Renal cortical epithelial cell (primary cell): ENCODE results near the gene CLCN5. TPM values are rescaled to one million over a fixed set of nuclear protein-coding genes. Genes with fewer than 3 reads are reported as not detected.
A peak's percentile ranks its signal among the peaks of the same experiment; 100 is the strongest.

Experiments
- DNase-seq: peaks from one replicate; pipeline ENCODE4 v3.0.0-alpha.2; 2011; ENCODE audit warnings: low read depth
- total RNA-seq: library from RNA; depleted of rRNA; stranded (reverse); fragments of >200 nt; gene quantifications from 2 replicates; pipeline ENCODE4 v1.2.3, GENCODE V29; 2014

CLCN5 gene
- total RNA-seq, 1 donor from 2014 or later: 13.7 TPM

GRCh38 chrX:50081282-50081889 is 159.0 kb downstream of the CLCN5 start:
- DNase-seq: peak; percentile 57

- DNase-seq: no peak
These were observed 160.3 kb downstream of the CLCN5 start for GRCh38 chrX:50082741-50083140.

DNA sequence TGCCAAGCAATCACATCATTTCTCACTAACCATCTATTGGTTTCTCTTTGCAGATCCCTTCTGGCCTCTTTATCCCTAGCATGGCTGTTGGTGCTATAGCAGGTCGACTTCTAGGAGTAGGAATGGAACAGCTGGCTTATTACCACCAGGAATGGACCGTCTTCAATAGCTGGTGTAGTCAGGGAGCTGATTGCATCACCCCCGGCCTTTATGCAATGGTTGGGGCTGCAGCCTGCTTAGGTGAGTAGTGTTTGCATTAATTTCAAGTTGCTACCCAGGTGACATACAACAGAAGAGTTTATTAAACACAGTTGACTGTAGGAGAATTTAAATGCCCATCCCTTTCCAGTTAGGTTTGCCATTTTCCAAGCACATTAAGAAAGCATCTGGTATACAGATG is 166.2 kb downstream of the CLCN5 start:
- DNase-seq: no peak

GRCh38 chrX:50093625-50094024 is 171.2 kb downstream of the CLCN5 start:
- peak; percentile 76 for DNase-seq

- DNase-seq: no peak
These were observed 174.7 kb downstream of the CLCN5 start for GRCh38 chrX:50097071-50097470.

- DNase-seq: no peak
These were observed 175.8 kb downstream of the CLCN5 start for GRCh38 chrX:50098241-50098640.

GRCh38 chrX:50098749-50099148 is 176.4 kb downstream of the CLCN5 start:
- no peak for DNase-seq

GRCh38 chrX:50099331-50099730 is 176.9 kb downstream of the CLCN5 start:
- no peak for DNase-seq

- DNase-seq: no peak
These were observed 177.8 kb downstream of the CLCN5 start for GRCh38 chrX:50100188-50100587.

DNA sequence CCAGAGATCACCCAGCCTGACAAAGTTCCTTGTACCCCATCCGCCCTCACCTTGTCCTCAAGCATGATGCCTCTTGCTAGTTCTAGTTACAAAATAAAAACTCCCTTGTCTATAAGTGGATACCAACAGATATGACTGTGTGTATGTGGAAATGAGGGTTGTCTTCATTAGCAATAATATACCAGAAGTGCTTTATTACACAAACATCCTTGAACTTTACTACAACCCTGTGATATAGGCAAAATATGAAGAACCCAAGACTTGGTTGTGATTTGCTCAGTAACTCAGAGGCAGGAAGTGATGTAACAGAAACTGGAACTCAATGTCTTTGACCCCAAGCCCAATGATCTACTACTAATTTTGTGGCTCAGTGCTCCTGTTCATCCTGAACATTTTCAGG is 180.8 kb downstream of the CLCN5 start:
- no peak for DNase-seq

- no peak for DNase-seq
These were observed 181.6 kb downstream of the CLCN5 start for GRCh38 chrX:50103866-50104566.

DNA sequence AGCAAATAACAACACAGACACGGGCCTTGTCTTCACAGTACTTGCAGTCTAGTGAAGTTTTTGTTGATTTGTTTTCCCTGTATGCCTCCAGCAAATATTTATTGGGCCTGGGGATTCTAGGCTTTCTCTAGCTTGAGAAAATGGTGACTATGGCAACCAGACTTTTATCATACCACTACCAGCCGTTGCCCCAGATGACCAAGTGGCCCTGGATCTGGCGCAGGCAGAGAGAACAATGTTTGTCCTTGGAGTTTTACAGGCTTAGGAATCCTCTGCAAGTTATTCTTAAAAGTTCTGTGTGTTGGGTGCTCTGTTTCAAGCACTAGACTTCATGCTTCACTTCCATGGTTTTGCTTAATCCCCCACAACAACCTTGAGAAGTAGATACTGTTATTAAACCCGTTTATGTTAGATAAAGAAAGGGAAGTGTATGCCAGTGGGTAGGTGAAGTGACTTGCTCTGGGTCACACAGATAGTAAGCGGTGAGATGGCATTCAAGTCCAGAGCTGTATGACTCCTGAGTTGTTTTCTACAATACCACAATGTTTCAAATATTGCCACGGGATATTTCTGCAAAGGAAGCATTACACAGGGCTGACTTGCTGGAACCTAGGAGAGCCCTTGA is 183.8 kb downstream of the CLCN5 start:
- DNase-seq: no peak

DNA sequence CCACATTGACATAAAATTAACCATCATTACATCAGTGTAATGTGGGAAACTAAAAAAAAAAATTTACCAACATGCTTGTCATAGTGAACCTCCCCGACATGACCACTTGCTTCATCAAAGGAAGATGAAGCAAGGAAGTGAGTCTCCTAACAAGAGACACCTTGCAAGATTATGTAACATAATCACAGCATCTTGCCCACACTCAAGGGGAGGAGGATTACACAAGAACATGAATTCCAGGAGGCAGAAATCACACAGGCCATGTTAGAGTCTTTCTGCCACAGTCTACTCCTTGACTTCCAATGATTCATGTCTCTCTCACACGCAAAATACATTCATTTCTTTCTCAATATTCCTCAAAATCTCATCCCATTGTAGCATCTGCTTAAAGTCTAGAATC is 185.1 kb downstream of the CLCN5 start:
- DNase-seq: peak; percentile 9

- DNase-seq: no peak
These were observed 185.9 kb downstream of the CLCN5 start for GRCh38 chrX:50108264-50108663.

- DNase-seq: peak; percentile 56
These were observed 189.3 kb downstream of the CLCN5 start for GRCh38 chrX:50111742-50112141.

DNA sequence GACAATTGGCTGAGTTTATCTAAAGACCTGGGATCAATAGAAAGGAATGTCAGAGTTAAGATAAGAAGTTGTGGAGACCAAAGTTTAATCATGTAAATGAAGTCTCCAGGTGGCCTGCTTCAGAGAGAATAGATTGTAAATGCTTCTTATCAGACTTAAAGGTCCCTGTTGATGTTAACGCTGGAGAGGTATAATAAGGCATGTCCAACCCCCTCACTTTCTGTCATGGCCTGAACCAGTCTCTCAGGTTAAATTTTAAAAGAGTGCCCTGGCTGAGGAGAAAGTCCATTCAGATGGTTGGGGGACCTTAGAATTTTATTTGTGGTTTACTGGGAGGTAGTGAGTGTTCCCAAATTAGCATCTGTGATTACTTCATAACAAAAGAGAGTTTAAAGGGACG is 191.7 kb downstream of the CLCN5 start:
- DNase-seq: peak; percentile 13

- no peak for DNase-seq
These were observed 193.6 kb downstream of the CLCN5 start for GRCh38 chrX:50115973-50116372.

DNA sequence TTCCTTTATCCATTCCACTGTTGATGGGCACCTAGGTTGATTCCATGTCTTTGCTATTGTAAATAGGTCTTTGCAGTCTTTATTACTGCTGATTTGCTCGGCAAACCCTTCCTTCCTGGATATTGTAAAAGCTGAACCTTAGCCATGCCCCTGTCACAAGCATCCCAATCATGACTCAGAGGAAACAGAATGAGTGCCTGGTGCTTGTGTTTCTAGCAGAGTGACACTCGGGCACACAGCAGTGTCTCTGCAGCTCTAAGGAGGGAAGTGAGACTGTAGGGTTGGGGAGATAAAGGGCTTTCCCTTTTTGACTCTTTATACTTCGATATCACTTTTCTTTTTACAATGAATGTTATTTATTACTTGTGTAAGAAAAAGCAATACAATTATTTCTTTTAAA is 195.1 kb downstream of the CLCN5 start:
- no peak for DNase-seq

DNA sequence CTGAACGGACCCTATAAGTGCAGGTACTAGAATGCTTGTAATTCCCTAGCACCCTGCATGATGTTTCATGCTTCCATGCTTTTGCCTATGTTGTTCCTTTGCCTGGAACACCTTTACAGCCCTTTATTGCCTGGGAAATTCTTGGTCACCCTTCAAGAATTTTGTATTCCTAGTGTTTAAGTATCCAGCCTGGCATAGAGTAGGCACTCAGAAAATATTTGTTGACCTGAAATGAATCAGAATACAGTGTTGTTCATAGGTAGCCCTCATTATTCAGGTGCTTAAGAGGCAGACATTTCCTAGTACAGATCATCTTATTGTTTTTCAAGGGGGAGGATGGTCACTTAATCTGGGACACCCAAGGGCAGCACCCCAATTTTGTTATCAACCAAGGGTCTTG is 203.1 kb downstream of the CLCN5 start:
- DNase-seq: peak; percentile 25

GRCh38 chrX:50147972-50148371 is 225.6 kb downstream of the CLCN5 start:
- peak; percentile 15 for DNase-seq
